ENCODE results near the gene TMEM51.

- TF ChIP-seq CTCF (IDR thresholded peaks at IDR 0.05 in 8 of 11, conservative IDR thresholded peaks at IDR 0.05 in 3 of 11), result no peak
- no peak for TF ChIP-seq POLR2A (IDR thresholded peaks at IDR 0.05)
These were observed 7.3 kb upstream of the TMEM51 start for GRCh38 chr1:15146142-15146680.

Measured in spleen (tissue), 7 donors.